Measurements from ENCODE around the gene ITGA6.

The ITGA6 gene

GRCh38 chr2:172464400-172465129, 37.2 kb downstream of the ITGA6 start:
- no peak for TF ChIP-seq CTCF (IDR thresholded peaks at IDR 0.05; ENCODE audit: low read depth, low read length, missing control alignments)
- H3K36me3 ChIP-seq (replicated peaks), result no peaks in the 10 kb centered on the region
- H3K4me3 ChIP-seq (ENCODE audit: low read depth, low read length), result no peak overlapping the region
- in situ Hi-C loops (cut with HindIII; ENCODE audit: low pct_ligation_motif_present, low sequenced_read_pairs), result no loop called here
- no peak for DNase-seq
- H3K27ac ChIP-seq, result no peak overlapping the region
- no peaks in the 10 kb centered on the region for H3K27me3 ChIP-seq (replicated peaks)

GRCh38 chr2:172465417-172466334, 38.3 kb downstream of the ITGA6 start:
- Histone ChIP-seq H3K4me3 (ENCODE audit: low read depth, low read length) (peak overlapping the region; percentile 47), H3K27ac (no peak overlapping the region), H3K27me3 (replicated peaks) (no peaks in the 10 kb centered on the region), H3K36me3 (replicated peaks) (no peaks in the 10 kb centered on the region)
- in situ Hi-C loops (cut with HindIII; ENCODE audit: low pct_ligation_motif_present, low sequenced_read_pairs), result no loop called here
- DNase-seq, result peak; percentile 80
- TF ChIP-seq CTCF (IDR thresholded peaks at IDR 0.05; ENCODE audit: low read depth, low read length, missing control alignments), result peak; percentile 76

GRCh38 chr2:172467382-172467781, 40.0 kb downstream of the ITGA6 start:
- in situ Hi-C loops (cut with HindIII; ENCODE audit: low pct_ligation_motif_present, low sequenced_read_pairs), result no loop called here
- no peaks in the 10 kb centered on the region for H3K36me3 ChIP-seq (replicated peaks)
- H3K27me3 ChIP-seq (replicated peaks), result no peaks in the 10 kb centered on the region
- H3K4me3 ChIP-seq (ENCODE audit: low read depth, low read length), result no peak overlapping the region
- peak; percentile 21 for DNase-seq
- H3K27ac ChIP-seq, result no peak overlapping the region
- peak; percentile 68 for TF ChIP-seq CTCF (IDR thresholded peaks at IDR 0.05; ENCODE audit: low read depth, low read length, missing control alignments)

- no peaks in the 10 kb centered on the region for H3K36me3 ChIP-seq (replicated peaks)
- no peak for DNase-seq
- in situ Hi-C loops (cut with HindIII; ENCODE audit: low pct_ligation_motif_present, low sequenced_read_pairs), result no loop called here
- no peak overlapping the region for H3K27ac ChIP-seq
- H3K4me3 ChIP-seq (ENCODE audit: low read depth, low read length), result no peak overlapping the region
- no peaks in the 10 kb centered on the region for H3K27me3 ChIP-seq (replicated peaks)
- no peak for TF ChIP-seq CTCF (IDR thresholded peaks at IDR 0.05; ENCODE audit: low read depth, low read length, missing control alignments)
Measured at GRCh38 chr2:172470958-172471922, 43.9 kb downstream of the ITGA6 start.

GRCh38 chr2:172472446-172473033, 45.2 kb downstream of the ITGA6 start:
- DNase-seq, result no peak
- Histone ChIP-seq H3K4me3 (ENCODE audit: low read depth, low read length) (no peak overlapping the region), H3K36me3 (replicated peaks) (no peaks in the 10 kb centered on the region), H3K27ac (no peak overlapping the region), H3K27me3 (replicated peaks) (no peaks in the 10 kb centered on the region)
- TF ChIP-seq CTCF (IDR thresholded peaks at IDR 0.05; ENCODE audit: low read depth, low read length, missing control alignments), result no peak
- in situ Hi-C loops (cut with HindIII; ENCODE audit: low pct_ligation_motif_present, low sequenced_read_pairs), result no loop called here

All from brain microvascular endothelial cell (primary cell).